Activated T-helper 2 cell treated with anti-CD3 and anti-CD28 coated beads, Interferon-gamma antibody, Interleukin-2, Interleukin-4, amounts not matched to agents 10 μg/mL and 5 μg/mL and 100 μg/mL, durations not matched to agents 14 hours and 24 hours and 36 hours (primary cell): ENCODE data around the gene ZIC4. TPM values are rescaled to one million over a fixed set of nuclear protein-coding genes. Genes with fewer than 3 reads are reported as not detected.

Source experiments
- DNase-seq: peaks from one replicate; pipeline ENCODE4 v3.0.0; 2021; ENCODE audit warnings: low spot score
- H3K27ac Mint-ChIP-seq: one replicate; pipeline ENCODE4 v1.8.0; 2021; ENCODE audit warnings: mixed read lengths
- H3K27me3 Mint-ChIP-seq: one replicate; pipeline ENCODE4 v1.8.0; 2021; ENCODE audit warnings: low read depth, mixed read lengths
- H3K36me3 Mint-ChIP-seq: one replicate; pipeline ENCODE4 v1.8.0; 2021; ENCODE audit warnings: low read depth, mixed read lengths
- H3K4me1 Mint-ChIP-seq: one replicate; pipeline ENCODE4 v1.8.0; 2021; ENCODE audit warnings: low read depth, mixed read lengths
- H3K4me3 Mint-ChIP-seq: one replicate; pipeline ENCODE4 v1.8.0; 2021; ENCODE audit warnings: low read depth, mild to moderate bottlenecking, moderate library complexity, mixed read lengths
- H3K9me3 Mint-ChIP-seq: one replicate; pipeline ENCODE4 v1.8.0; 2021; ENCODE audit warnings: mixed read lengths
- intact Hi-C: fragments of 100-400 bp; cut with micrococcal nuclease; formaldehyde crosslinking; loops from one replicate; pipeline ENCODE4 v1.15.1; 2023
- total RNA-seq: library from RNA; stranded (reverse); gene quantifications from 2 replicates; pipeline ENCODE4 v1.2.3, GENCODE V29; 2022

Gene ZIC4
- total RNA-seq, 1 donor from 2014 or later: not detected

GRCh38 chr3:147390589-147391569, 15.5 kb downstream of the ZIC4 start:
- no peaks in the 10 kb centered on the region for H3K9me3 Mint-ChIP-seq
- H3K4me3 Mint-ChIP-seq: no peak overlapping the region
- no peak for DNase-seq
- no peaks in the 10 kb centered on the region for H3K4me1 Mint-ChIP-seq
- peaks cover 75% of the 10 kb centered on the region for H3K27me3 Mint-ChIP-seq
- H3K27ac Mint-ChIP-seq: no peak overlapping the region
- no peaks in the 10 kb centered on the region for H3K36me3 Mint-ChIP-seq
- intact Hi-C loops: no loop called here

- H3K36me3 Mint-ChIP-seq: no peaks in the 10 kb centered on the region
- no peak overlapping the region for H3K27ac Mint-ChIP-seq
- no peaks in the 10 kb centered on the region for H3K4me1 Mint-ChIP-seq
Observed at GRCh38 chr3:147389717-147390116, 16.6 kb downstream of the ZIC4 start.

GRCh38 chr3:147388700-147389580, 17.4 kb downstream of the ZIC4 start:
- no peaks in the 10 kb centered on the region for H3K4me1 Mint-ChIP-seq
- H3K27me3 Mint-ChIP-seq: peaks cover 75% of the 10 kb centered on the region
- intact Hi-C loops: loop anchor here (2.0 kb wide), 3 partner anchors 16 to 32 kb away; no protein-coding TSS in a partner anchor
- H3K27ac Mint-ChIP-seq: no peak overlapping the region
- no peak for DNase-seq
- no peak overlapping the region for H3K4me3 Mint-ChIP-seq
- no peaks in the 10 kb centered on the region for H3K9me3 Mint-ChIP-seq
- H3K36me3 Mint-ChIP-seq: no peaks in the 10 kb centered on the region

More at GRCh38 chr3:147389717-147390116, 16.6 kb downstream of the ZIC4 start:
- Mint-ChIP-seq H3K4me3 (no peak overlapping the region), H3K9me3 (no peaks in the 10 kb centered on the region), H3K27me3 (peaks cover 75% of the 10 kb centered on the region)
- no peak for DNase-seq
- intact Hi-C loops: loop anchor here (2.0 kb wide), 3 partner anchors 17 to 33 kb away; no protein-coding TSS in a partner anchor

- no peak overlapping the region for H3K27ac Mint-ChIP-seq
- H3K4me3 Mint-ChIP-seq: no peak overlapping the region
- DNase-seq: no peak
- peaks cover 81% of the 10 kb centered on the region for H3K27me3 Mint-ChIP-seq
- H3K36me3 Mint-ChIP-seq: no peaks in the 10 kb centered on the region
- no peaks in the 10 kb centered on the region for H3K9me3 Mint-ChIP-seq
- H3K4me1 Mint-ChIP-seq: no peaks in the 10 kb centered on the region
- intact Hi-C loops: loop anchor here (2.0 kb wide), 3 partner anchors 15 to 31 kb away; no protein-coding TSS in a partner anchor
Observed at GRCh38 chr3:147387885-147388699, 18.3 kb downstream of the ZIC4 start.

GRCh38 chr3:147387291-147387884, 19.0 kb downstream of the ZIC4 start:
- no peaks in the 10 kb centered on the region for H3K36me3 Mint-ChIP-seq
- H3K9me3 Mint-ChIP-seq: no peaks in the 10 kb centered on the region
- intact Hi-C loops: no loop called here
- no peak overlapping the region for H3K27ac Mint-ChIP-seq
- peaks cover 79% of the 10 kb centered on the region for H3K27me3 Mint-ChIP-seq
- DNase-seq: no peak
- no peaks in the 10 kb centered on the region for H3K4me1 Mint-ChIP-seq
- no peak overlapping the region for H3K4me3 Mint-ChIP-seq

GRCh38 chr3:147385059-147386012, 21.0 kb downstream of the ZIC4 start:
- Mint-ChIP-seq H3K4me1 (no peaks in the 10 kb centered on the region), H3K27ac (no peak overlapping the region), H3K36me3 (no peaks in the 10 kb centered on the region), H3K9me3 (no peaks in the 10 kb centered on the region), H3K4me3 (no peak overlapping the region), H3K27me3 (peaks cover 81% of the 10 kb centered on the region)
- intact Hi-C loops: no loop called here
- no peak for DNase-seq

GRCh38 chr3:147384210-147385058, 21.9 kb downstream of the ZIC4 start:
- Mint-ChIP-seq H3K4me3 (no peak overlapping the region), H3K27me3 (peaks cover 81% of the 10 kb centered on the region), H3K9me3 (no peaks in the 10 kb centered on the region), H3K4me1 (no peaks in the 10 kb centered on the region), H3K36me3 (no peaks in the 10 kb centered on the region), H3K27ac (no peak overlapping the region)
- intact Hi-C loops: no loop called here
- no peak for DNase-seq

GRCh38 chr3:147383617-147384016, 22.7 kb downstream of the ZIC4 start:
- Mint-ChIP-seq H3K27ac (no peak overlapping the region), H3K4me1 (no peaks in the 10 kb centered on the region), H3K9me3 (no peaks in the 10 kb centered on the region), H3K36me3 (no peaks in the 10 kb centered on the region), H3K4me3 (no peak overlapping the region), H3K27me3 (peaks cover 81% of the 10 kb centered on the region)
- intact Hi-C loops: no loop called here
- no peak for DNase-seq

- no peaks in the 10 kb centered on the region for H3K4me1 Mint-ChIP-seq
- H3K9me3 Mint-ChIP-seq: no peaks in the 10 kb centered on the region
- no peak overlapping the region for H3K4me3 Mint-ChIP-seq
- H3K27ac Mint-ChIP-seq: no peak overlapping the region
- H3K36me3 Mint-ChIP-seq: no peaks in the 10 kb centered on the region
- peaks cover 79% of the 10 kb centered on the region for H3K27me3 Mint-ChIP-seq
- intact Hi-C loops: no loop called here
- no peak for DNase-seq
Observed at GRCh38 chr3:147381596-147381995, 24.7 kb downstream of the ZIC4 start.

GRCh38 chr3:147380977-147381376, 25.4 kb downstream of the ZIC4 start:
- DNase-seq: no peak
- no peak overlapping the region for H3K27ac Mint-ChIP-seq
- no peaks in the 10 kb centered on the region for H3K9me3 Mint-ChIP-seq
- H3K27me3 Mint-ChIP-seq: peaks cover 76% of the 10 kb centered on the region
- intact Hi-C loops: no loop called here
- no peaks in the 10 kb centered on the region for H3K4me1 Mint-ChIP-seq
- no peak overlapping the region for H3K4me3 Mint-ChIP-seq
- no peaks in the 10 kb centered on the region for H3K36me3 Mint-ChIP-seq
